Fibroblast of lung (primary cell): ENCODE data around the gene LMO4. TPM values are rescaled to one million over a fixed set of nuclear protein-coding genes. Genes with fewer than 3 reads are reported as not detected.

Source experiments
- DNase-seq, 2 donors: peaks; one replicate each; pipeline versions ENCODE4 v3.0.0 to v3.0.0-alpha.2; 2010; ENCODE audit warnings: low read depth in 2 of 2
- H2AFZ ChIP-seq: 2 replicates; pipeline ENCODE4 v1.5.1; 2012; ENCODE audit warnings: low read length, control low read depth, inconsistent platforms
- H3K27ac ChIP-seq: 2 replicates; pipeline ENCODE4 v1.5.1; 2011; ENCODE audit warnings: low read length, control low read depth; ENCODE audit not compliant: insufficient read depth
- H3K27me3 ChIP-seq: 2 replicates; pipeline ENCODE4 v1.5.1; 2011; ENCODE audit warnings: mild to moderate bottlenecking, low read length; ENCODE audit not compliant: control insufficient read depth, insufficient read depth
- H3K36me3 ChIP-seq: 2 replicates; pipeline ENCODE4 v1.5.1; 2011; ENCODE audit warnings: low read length; ENCODE audit not compliant: control insufficient read depth, insufficient read depth
- H3K4me1 ChIP-seq: 2 replicates; pipeline ENCODE4 v1.5.1; 2011; ENCODE audit warnings: low read length; ENCODE audit not compliant: control insufficient read depth, insufficient read depth; ENCODE audit errors: extremely low read depth
- H3K4me2 ChIP-seq: 2 replicates; pipeline ENCODE4 v1.5.1; 2011; ENCODE audit warnings: low read length, control low read depth; ENCODE audit not compliant: insufficient read depth; ENCODE audit errors: extremely low read depth
- H3K4me3 ChIP-seq, 4 experiments: fragments of 200-600 bp in 1 of 4; sonication (generic) in 1 of 4; replicated peaks in 1 of 4; 2 replicates each; pipeline ENCODE4 v1.5.1; 2011 to 2016; ENCODE audit warnings: low read length in 4 of 4, low read depth in 3 of 4, mild to moderate bottlenecking in 3 of 4, control low read depth in 2 of 4, inconsistent platforms in 1 of 4, mixed read lengths in 1 of 4; ENCODE audit not compliant: insufficient read depth in 1 of 4; ENCODE audit errors: control extremely low read depth in 1 of 4
- H3K79me2 ChIP-seq: 2 replicates; pipeline ENCODE4 v1.5.1; 2012; ENCODE audit warnings: mild to moderate bottlenecking, low read length, inconsistent platforms; ENCODE audit not compliant: control insufficient read depth, insufficient read depth
- H3K9ac ChIP-seq: 2 replicates; pipeline ENCODE4 v1.5.1; 2011; ENCODE audit warnings: mild to moderate bottlenecking, low read length, control low read depth; ENCODE audit not compliant: insufficient read depth
- H3K9me3 ChIP-seq: 2 replicates; pipeline ENCODE4 v1.5.1; 2012; ENCODE audit warnings: low read depth, low read length; ENCODE audit not compliant: control insufficient read depth, insufficient read depth
- H4K20me1 ChIP-seq: 2 replicates; pipeline ENCODE4 v1.5.1; 2011; ENCODE audit warnings: low read length; ENCODE audit not compliant: control insufficient read depth, insufficient read depth; ENCODE audit errors: extremely low read depth
- EZH2 ChIP-seq: IDR thresholded peaks from 2 replicates; pipeline ENCODE4 v1.5.1; 2012; ENCODE audit warnings: low read length, control low read depth, mild to moderate bottlenecking; ENCODE audit errors: missing control alignments
- polyA plus RNA-seq, 2 donors: library from polyadenylated mRNA; depleted of rRNA in 1 of 2; stranded (reverse) in 1 of 2; unstranded in 1 of 2; fragments of >200 nt; gene quantifications; 2 replicates each; pipeline ENCODE4 v1.2.1, GENCODE V29; 2011 to 2012; ENCODE audit warnings: missing spikeins in 1 of 2
- total RNA-seq: library from RNA; depleted of rRNA; stranded (reverse); fragments of >200 nt; gene quantifications from 2 replicates; pipeline ENCODE4 v1.2.1, GENCODE V29; 2014
- TF ChIP-seq, protein P1 (sequence below), 2 donors: IDR thresholded peaks in 1 of 2; conservative IDR thresholded peaks in 1 of 2; 1 replicate in 1 of 2; 2 replicates in 1 of 2; pipeline ENCODE4 v1.5.1; 2011 to 2012; ENCODE audit warnings: low read length in 2 of 2, control low read depth in 1 of 2, inconsistent platforms in 1 of 2, low read depth in 1 of 2, mild to moderate bottlenecking in 1 of 2

Gene LMO4
- total and polyA plus RNA-seq, 2 donors (not counting 1 experiment from before 2014, with no cell fraction given) = 61.9 to 91.4 TPM

DNA sequence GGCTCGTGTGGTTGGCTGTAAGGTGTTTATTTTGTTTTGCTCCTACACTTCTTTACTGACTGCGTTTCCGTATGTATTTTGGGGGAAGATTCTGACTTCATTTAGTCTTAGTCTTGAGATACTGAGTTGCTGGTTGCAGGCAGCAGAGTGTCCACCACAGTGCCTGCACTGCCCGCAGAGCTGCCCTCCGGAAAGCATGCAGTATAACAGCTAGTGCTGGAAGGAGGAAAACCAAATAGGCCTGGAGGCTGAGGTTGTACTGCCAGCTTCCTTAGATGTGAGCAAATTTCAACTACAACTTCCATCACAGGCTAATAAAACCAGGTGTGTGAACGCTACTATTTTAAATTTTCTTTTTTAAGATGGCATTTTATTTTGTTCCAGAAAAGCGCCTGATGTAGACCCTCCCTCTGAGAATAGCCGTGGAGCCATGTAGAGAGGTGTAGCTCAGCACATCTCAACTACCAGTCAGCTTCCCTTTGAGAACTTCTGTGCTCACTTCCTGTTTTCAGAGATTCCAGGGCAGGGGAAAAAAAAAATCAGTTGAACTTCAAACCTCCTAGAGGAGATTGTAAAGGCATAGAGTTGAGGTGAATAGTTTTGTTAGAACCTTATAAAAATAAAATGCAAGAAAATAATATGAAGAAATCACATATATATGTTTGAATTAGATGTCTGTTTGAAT lies 17.6 kb downstream of the LMO4 start:
- Histone ChIP-seq H3K4me3 (no peak overlapping the region), H3K27ac (no peak overlapping the region), H3K9me3 (no peaks in the 10 kb centered on the region), H2AFZ (no peak overlapping the region), H4K20me1 (no peaks in the 10 kb centered on the region), H3K4me1 (no peaks in the 10 kb centered on the region), H3K27me3 (no peaks in the 10 kb centered on the region), H3K9ac (no peak overlapping the region), H3K36me3 (peaks cover 10% of the 10 kb centered on the region), H3K79me2 (peaks cover 13% of the 10 kb centered on the region), H3K4me2 (no peak overlapping the region)
- no peak for DNase-seq
- TF ChIP-seq, protein P1, sequence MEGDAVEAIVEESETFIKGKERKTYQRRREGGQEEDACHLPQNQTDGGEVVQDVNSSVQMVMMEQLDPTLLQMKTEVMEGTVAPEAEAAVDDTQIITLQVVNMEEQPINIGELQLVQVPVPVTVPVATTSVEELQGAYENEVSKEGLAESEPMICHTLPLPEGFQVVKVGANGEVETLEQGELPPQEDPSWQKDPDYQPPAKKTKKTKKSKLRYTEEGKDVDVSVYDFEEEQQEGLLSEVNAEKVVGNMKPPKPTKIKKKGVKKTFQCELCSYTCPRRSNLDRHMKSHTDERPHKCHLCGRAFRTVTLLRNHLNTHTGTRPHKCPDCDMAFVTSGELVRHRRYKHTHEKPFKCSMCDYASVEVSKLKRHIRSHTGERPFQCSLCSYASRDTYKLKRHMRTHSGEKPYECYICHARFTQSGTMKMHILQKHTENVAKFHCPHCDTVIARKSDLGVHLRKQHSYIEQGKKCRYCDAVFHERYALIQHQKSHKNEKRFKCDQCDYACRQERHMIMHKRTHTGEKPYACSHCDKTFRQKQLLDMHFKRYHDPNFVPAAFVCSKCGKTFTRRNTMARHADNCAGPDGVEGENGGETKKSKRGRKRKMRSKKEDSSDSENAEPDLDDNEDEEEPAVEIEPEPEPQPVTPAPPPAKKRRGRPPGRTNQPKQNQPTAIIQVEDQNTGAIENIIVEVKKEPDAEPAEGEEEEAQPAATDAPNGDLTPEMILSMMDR (conservative IDR thresholded peaks at IDR 0.05 in 1 of 2, IDR thresholded peaks at IDR 0.05 in 1 of 2; ENCODE audit: low read depth in 1 of 2, low read length in 2 of 2) = no peak
- TF ChIP-seq EZH2 = no peak

DNA sequence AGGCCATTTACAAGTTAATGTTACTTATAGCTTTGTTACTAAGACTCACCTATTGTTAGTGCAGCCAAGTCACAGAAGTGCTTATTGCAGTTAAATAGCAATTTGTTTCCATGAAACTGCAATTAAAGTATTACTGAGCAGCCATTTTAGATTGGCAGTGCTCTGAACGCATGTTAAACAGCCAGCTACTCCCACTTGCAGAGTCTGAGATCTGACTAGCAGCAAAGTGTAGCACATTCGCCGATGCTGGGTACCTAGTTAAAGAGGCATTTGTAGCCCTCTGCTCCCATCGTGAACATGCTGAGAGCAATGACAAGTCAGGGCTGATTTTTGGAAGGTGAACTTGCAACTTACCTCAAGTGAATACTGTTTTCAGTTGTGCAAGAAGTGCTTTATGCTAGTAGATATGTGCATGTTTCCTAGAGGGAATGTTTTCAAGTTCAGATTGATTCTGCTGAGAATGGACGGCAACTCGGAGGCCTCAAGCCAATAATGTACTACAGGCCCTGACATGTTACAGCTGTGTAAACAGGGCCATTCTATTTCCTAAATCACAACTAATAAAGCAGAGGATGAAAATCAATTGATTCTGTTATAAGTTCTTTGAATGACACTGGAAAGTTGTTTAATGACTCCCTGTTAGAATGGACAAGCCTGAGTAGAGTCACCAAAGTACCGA lies 19.8 kb downstream of the LMO4 start:
- no peak overlapping the region for H3K9ac ChIP-seq
- no peaks in the 10 kb centered on the region for H3K27me3 ChIP-seq
- H3K9me3 ChIP-seq = no peaks in the 10 kb centered on the region
- H3K36me3 ChIP-seq = peaks cover 2% of the 10 kb centered on the region
- no peak overlapping the region for H3K4me2 ChIP-seq
- H4K20me1 ChIP-seq = no peaks in the 10 kb centered on the region
- peak in 1 of 2 donors; percentile 30 for DNase-seq
- no peak overlapping the region for H3K4me3 ChIP-seq
- no peaks in the 10 kb centered on the region for H3K79me2 ChIP-seq
- TF ChIP-seq EZH2 = no peak
- TF ChIP-seq, protein P1 (conservative IDR thresholded peaks at IDR 0.05 in 1 of 2, IDR thresholded peaks at IDR 0.05 in 1 of 2; ENCODE audit: low read depth in 1 of 2, low read length in 2 of 2) = no peak
- H3K4me1 ChIP-seq = no peaks in the 10 kb centered on the region
- H2AFZ ChIP-seq = no peak overlapping the region
- no peak overlapping the region for H3K27ac ChIP-seq

GRCh38 chr1:87349036-87349435 lies 20.4 kb downstream of the LMO4 start:
- no peak for DNase-seq
- no peaks in the 10 kb centered on the region for H3K4me1 ChIP-seq
- H3K36me3 ChIP-seq = no peaks in the 10 kb centered on the region
- no peak overlapping the region for H3K4me2 ChIP-seq
- no peaks in the 10 kb centered on the region for H3K79me2 ChIP-seq
- no peak overlapping the region for H3K9ac ChIP-seq
- H2AFZ ChIP-seq = no peak overlapping the region
- TF ChIP-seq EZH2 = no peak
- TF ChIP-seq, protein P1 (conservative IDR thresholded peaks at IDR 0.05 in 1 of 2, IDR thresholded peaks at IDR 0.05 in 1 of 2; ENCODE audit: low read depth in 1 of 2, low read length in 2 of 2) = no peak
- no peaks in the 10 kb centered on the region for H4K20me1 ChIP-seq
- no peaks in the 10 kb centered on the region for H3K9me3 ChIP-seq
- no peak overlapping the region for H3K4me3 ChIP-seq
- no peak overlapping the region for H3K27ac ChIP-seq
- H3K27me3 ChIP-seq = no peaks in the 10 kb centered on the region
